Myocyte (in vitro differentiated cells): Measurements from ENCODE around the gene SARS1. TPM values are rescaled to one million over a fixed set of nuclear protein-coding genes. Genes with fewer than 3 reads are reported as not detected.
A peak's percentile ranks its signal among the peaks of the same experiment; 100 is the strongest.
"Not testable (repeated sequence)": the region's sequence is repeated elsewhere in the genome, so short reads cannot be mapped to it uniquely, and the experiment has no call there.

Source experiments
- DNase-seq: peaks from one replicate; pipeline ENCODE4 v3.0.0-alpha.2; 2012; ENCODE audit warnings: low read depth
- total RNA-seq: library from RNA; depleted of rRNA; stranded (reverse); fragments of >200 nt; gene quantifications from 2 replicates; pipeline ENCODE4 v1.2.3, GENCODE V29; 2014

SARS1 gene
- total RNA-seq, 1 donor from 2014 or later, result 160 TPM

DNA sequence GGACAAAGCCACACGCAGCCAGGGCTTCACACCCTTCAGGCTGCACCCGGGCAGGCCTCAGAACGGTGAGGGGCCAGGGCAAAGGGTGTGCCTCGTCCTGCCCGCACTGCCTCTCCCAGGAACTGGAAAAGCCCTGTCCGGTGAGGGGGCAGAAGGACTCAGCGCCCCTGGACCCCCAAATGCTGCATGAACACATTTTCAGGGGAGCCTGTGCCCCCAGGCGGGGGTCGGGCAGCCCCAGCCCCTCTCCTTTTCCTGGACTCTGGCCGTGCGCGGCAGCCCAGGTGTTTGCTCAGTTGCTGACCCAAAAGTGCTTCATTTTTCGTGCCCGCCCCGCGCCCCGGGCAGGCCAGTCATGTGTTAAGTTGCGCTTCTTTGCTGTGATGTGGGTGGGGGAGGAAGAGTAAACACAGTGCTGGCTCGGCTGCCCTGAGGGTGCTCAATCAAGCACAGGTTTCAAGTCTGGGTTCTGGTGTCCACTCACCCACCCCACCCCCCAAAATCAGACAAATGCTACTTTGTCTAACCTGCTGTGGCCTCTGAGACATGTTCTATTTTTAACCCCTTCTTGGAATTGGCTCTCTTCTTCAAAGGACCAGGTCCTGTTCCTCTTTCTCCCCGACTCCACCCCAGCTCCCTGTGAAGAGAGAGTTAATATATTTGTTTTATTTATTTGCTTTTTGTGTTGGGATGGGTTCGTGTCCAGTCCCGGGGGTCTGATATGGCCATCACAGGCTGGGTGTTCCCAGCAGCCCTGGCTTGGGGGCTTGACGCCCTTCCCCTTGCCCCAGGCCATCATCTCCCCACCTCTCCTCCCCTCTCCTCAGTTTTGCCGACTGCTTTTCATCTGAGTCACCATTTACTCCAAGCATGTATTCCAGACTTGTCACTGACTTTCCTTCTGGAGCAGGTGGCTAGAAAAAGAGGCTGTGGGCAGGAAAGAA, 61.1 kb downstream of the SARS1 start:
- peak; percentile 66 for DNase-seq

- DNase-seq, result no peak
These were observed 62.1 kb downstream of the SARS1 start for GRCh38 chr1:109275706-109276345.

- peak; percentile 76 for DNase-seq
These were observed 63.9 kb downstream of the SARS1 start for GRCh38 chr1:109277434-109278204.

DNA sequence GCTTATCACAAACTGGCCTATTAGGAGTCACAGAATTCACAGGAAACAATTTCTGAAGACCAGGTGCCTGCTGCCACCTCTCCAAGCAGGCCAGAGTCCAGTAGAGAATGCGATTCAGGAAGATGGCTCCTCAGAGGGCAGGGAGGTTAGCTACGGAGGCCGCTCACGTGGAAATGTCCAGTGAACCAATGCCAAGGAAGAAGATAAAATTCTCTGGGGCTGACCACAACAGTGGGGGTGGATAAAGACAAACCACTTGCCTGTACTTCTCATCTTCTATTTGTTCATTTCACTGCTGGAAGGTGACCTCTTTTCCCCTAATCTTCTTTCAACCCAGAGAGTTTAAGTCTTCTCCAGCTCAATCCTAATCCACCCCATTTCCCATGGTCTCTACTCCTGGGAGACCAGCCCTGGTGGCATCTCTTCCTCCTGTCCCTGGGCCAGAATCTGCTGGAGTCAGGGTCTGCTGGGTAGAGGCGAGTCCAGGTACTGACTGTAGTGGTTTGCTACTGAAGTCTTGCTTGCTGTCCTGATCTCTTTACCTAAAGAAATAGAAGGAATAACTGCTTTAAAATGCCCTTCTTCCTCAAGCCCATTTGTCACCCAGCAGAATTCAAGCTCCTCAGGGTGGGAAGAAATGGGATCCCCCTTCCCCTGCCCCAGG, 66.0 kb downstream of the SARS1 start:
- DNase-seq, result no peak

- no peak for DNase-seq
These were observed 67.1 kb downstream of the SARS1 start for GRCh38 chr1:109280862-109281261.

DNA sequence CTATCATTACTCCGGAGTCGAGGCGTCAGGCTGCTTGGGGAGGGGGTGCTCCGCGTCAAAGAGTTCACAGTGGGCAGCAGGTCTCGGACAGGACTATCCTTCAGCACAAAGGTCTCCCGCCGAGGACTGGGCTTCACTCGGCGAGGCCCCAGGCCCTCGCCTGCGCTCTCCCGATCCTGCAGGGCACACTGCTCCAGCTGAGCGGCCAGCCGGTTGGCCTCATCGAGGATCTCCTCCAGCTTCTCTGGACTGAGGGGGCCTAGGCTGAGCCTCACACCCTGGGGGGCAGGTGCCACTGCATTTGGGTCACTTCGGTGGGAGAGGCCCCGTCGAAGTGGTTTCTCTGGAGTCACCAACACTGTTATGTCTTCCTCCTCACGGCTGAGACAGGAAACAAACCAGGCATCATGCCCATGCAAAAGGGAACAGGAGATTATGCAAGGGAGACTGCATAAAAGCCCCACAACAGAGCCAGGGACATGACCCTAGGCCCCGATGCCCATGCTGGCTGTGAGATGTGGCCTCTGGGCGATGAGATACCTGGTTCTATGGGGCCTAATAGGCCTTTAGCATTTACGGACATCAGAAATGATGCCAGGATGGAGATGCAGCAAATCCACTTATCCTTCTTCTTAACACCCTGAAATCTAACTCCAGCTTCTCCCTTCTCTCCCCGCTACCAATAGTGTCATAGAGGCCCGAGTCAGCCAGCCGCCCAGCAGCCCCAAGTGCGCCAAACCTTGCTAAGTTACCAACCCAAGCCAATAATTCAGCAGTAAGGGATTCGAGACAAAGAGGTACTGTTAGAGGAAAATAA, 68.2 kb downstream of the SARS1 start:
- no peak for DNase-seq

DNA sequence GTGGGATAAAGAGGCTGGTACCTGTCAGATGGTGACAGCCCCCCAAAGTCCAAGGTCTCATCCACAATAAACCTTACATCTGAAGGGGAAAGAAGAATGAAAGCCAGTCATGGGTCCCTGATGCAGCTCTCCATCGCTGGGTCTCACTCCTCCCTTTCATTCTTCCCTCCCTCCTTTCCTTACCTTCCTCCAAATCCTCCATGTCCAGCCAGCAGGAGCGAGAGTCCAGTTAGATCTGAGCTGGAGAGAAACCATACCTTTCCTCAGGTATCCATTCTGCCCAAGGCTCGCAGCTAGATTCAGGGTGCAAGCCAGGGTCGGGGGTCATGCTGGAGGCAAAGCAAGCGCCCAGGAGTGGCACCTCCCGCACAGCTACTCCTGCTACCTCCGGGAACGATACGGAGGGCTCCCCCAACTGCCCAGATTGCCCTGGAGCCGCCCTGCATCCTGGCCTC, 68.8 kb downstream of the SARS1 start:
- no peak for DNase-seq

DNA sequence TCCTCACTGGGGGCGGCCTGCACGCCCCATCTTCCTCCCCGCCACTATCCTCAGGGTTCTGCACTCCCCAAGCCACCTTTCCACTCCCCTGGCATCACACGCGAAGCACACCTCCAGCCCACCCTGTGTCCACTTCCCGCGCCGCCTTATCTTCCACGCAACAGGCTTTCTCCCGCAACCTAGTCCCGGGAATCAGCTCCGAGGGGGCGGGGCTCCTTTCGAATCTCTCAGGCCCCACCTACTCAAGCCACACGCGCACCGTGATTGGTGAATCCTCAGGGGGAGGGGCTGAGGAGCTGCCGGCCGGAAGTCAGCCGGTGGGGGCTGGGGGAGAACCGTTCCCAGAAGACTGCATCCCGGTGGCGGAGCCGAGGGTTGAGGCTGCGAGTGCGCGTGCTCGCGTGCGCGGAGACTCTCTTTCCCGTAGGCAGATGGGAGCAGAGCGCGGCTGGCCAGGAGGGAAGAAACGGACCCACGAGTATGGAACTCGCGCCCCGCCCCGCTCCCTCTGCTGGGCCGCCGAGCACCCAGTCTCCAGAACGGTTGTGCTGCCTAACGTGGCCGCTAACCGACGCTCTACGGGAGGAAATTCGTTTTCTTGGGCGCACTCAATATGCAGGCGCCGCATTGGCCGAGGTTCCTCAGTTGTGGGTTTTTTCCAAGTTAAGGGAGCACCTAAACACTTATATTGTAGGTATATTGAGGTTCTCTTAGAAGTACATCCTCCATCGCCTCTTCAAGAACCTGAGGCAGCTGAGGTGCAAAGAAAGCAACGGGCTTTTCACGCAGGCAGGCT, 69.4 kb downstream of the SARS1 start, which contains the start of gene PSRC1:
Gene PSRC1 (minus strand): TSS at position 194 of the 796 bp plus-strand sequence.
- peak; percentile 97 for DNase-seq

DNA sequence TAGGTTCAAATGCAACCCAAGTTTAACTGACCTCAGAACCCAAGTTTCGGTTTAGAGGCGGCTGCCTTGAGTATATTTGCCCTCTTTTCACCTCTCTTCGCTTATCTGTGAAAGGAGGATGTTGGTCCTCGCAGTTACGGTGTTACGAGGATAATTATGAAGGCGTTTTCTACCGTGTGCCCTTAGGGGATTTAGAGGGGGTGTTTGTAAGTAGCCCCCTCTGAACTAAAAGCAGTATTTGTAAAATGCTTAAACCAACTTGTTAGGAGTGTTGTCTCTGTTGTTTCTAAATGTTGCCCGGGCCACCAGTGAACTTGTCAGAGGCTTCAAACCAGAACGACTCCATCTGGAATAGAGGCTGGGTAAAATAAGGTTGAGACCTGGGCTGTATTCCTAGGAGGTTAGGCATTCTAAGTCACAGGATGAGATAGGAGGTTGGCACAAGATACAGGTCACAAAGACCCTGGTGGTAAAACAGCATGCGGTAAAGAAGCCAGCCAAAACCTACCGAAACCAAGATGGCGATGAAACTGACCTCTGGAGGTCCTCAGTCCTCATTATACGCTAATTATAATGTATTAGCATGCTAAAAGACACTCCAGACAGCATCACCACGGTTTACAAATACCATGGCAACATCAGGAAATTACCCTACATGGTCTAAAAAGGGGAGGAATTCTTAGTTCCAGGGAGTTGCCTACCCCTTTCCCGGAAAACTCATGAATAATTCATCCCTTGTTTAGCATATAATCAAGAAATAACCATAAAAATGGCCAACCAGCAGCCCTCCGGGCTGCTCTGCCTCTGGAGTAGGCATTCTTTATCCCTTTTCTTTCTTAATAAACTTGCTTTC, 70.3 kb downstream of the SARS1 start:
- no peak for DNase-seq

GRCh38 chr1:109286762-109287161, 73.0 kb downstream of the SARS1 start:
- not testable (repeated sequence) for DNase-seq

Other genes starting within 250 kb of the SARS1 start
- gene WDR47, start 171.8 kb upstream of the SARS1 start, total RNA-seq, result 20.0 and 20.2 TPM in 2 replicates
- 83.4 and 93.5 TPM in 2 replicates for gene TAF13, start 137.9 kb upstream of the SARS1 start, total RNA-seq
- gene TMEM167B, start 123.2 kb upstream of the SARS1 start, total RNA-seq, result 30.5 and 34.3 TPM in 2 replicates
- gene ELAPOR1, start 99.8 kb upstream of the SARS1 start, total RNA-seq, result 0.21 and 0.80 TPM in 2 replicates
- 0.31 and 0.43 TPM in 2 replicates for gene CELSR2, start 35.6 kb downstream of the SARS1 start, total RNA-seq
- 3.6 and 4.0 TPM in 2 replicates for gene PSRC1, start 69.2 kb downstream of the SARS1 start, total RNA-seq
- gene MYBPHL, start 93.1 kb downstream of the SARS1 start, total RNA-seq, result 1.1 TPM in 1 of 2 replicates, not detected in the other
- 61.8 and 69.7 TPM in 2 replicates for gene SORT1, start 184.0 kb downstream of the SARS1 start, total RNA-seq
- gene PSMA5, start 212.5 kb downstream of the SARS1 start, total RNA-seq, result 58.4 and 72.8 TPM in 2 replicates